GM12878 (cell line): ENCODE measurements around the gene DUSP10. TPM values are rescaled to one million over a fixed set of nuclear protein-coding genes. Genes with fewer than 3 reads are reported as not detected.

ENCODE experiments used
- CHD2 ChIP-seq: IDR thresholded peaks from 2 replicates; pipeline ENCODE4 v1.6.1; 2011; ENCODE audit warnings: low read depth, low read length, improper control_type of control experiment, borderline replicate concordance
- DPF2 ChIP-seq: fragments of 450-650 bp; IDR thresholded peaks from 2 replicates; pipeline ENCODE4 v1.6.1; 2017; ENCODE audit warnings: mild to moderate bottlenecking
- GABPA ChIP-seq: IDR thresholded peaks from 2 replicates; pipeline ENCODE4 v1.6.1; 2014; ENCODE audit warnings: antibody characterized with exemption, low read depth, mild to moderate bottlenecking, inconsistent platforms
- HDGF ChIP-seq: fragments of 450-650 bp; IDR thresholded peaks from 2 replicates; pipeline ENCODE4 v1.6.1; 2016; ENCODE audit warnings: antibody characterized with exemption
- IKZF1 ChIP-seq: fragments of 450-650 bp; conservative IDR thresholded peaks from 2 replicates; pipeline ENCODE4 v1.6.1; 2017; ENCODE audit warnings: antibody characterized with exemption, mild to moderate bottlenecking
- RAD21 ChIP-seq: IDR thresholded peaks from 2 replicates; pipeline ENCODE4 v1.6.1; 2011; ENCODE audit warnings: mild to moderate bottlenecking, low read depth, low read length, moderate library complexity; ENCODE audit not compliant: insufficient read depth
- RELA ChIP-seq: fragments of 450-650 bp; IDR thresholded peaks from 2 replicates; pipeline ENCODE4 v1.8.0; 2014; ENCODE audit warnings: borderline replicate concordance; ENCODE audit not compliant: partially characterized antibody
- SPI1 ChIP-seq: IDR thresholded peaks from 2 replicates; pipeline ENCODE4 v1.6.1; 2011; ENCODE audit warnings: low read depth, mild to moderate bottlenecking, low read length, moderate library complexity, borderline replicate concordance; ENCODE audit not compliant: insufficient read depth
- TCF3 ChIP-seq: IDR thresholded peaks from 2 replicates; pipeline ENCODE4 v1.6.1; 2012; ENCODE audit warnings: low read depth, mild to moderate bottlenecking, low read length, borderline replicate concordance; ENCODE audit not compliant: insufficient read depth
- ZBED1 ChIP-seq: IDR thresholded peaks from 2 replicates; pipeline ENCODE4 v1.6.1; 2016; ENCODE audit warnings: borderline replicate concordance
- polyA plus RNA-seq, 11 experiments: library from polyadenylated mRNA; depleted of rRNA in 4 of 11; unstranded in 6 of 11; stranded (reverse) in 5 of 11; fragments of >200 nt; fragmentation: Nextera tagmentation in 4 of 11; fragmentation: Illumina TruSeq in 1 of 11; extraction: Ambion mirVana in 4 of 11; extraction: Trizol in 1 of 11; gene quantifications; 1 replicate in 1 of 11; 2 replicates in 10 of 11; pipeline versions ENCODE4 v1.2.1 to v1.2.3, GENCODE V29; 2011 to 2016; ENCODE audit warnings: inconsistent platforms in 2 of 11, missing spikeins in 2 of 11, low read depth in 1 of 11
- total RNA-seq, 4 experiments: library from RNA; depleted of rRNA in 3 of 4; stranded (reverse); fragments of >200 nt in 3 of 4; fragmentation: Illumina TruSeq in 1 of 4; extraction: Trizol in 1 of 4; gene quantifications; 2 replicates each; pipeline versions ENCODE4 v1.2.1 to v1.2.3, GENCODE V29; 2013 to 2021
- TF ChIP-seq, protein P1 (sequence below): fragments of 450-650 bp; IDR thresholded peaks from 2 replicates; pipeline ENCODE4 v1.6.1; 2017; ENCODE audit warnings: low read depth, mild to moderate bottlenecking, moderate library complexity
- TF ChIP-seq, protein P2 (sequence below): IDR thresholded peaks from 2 replicates; pipeline ENCODE4 v1.6.1; 2012; ENCODE audit warnings: improper control_type of control experiment, low read depth, low read length; ENCODE audit not compliant: insufficient replicate concordance
- TF ChIP-seq, protein P3 (sequence below): fragments of 450-650 bp; IDR thresholded peaks from 2 replicates; pipeline ENCODE4 v1.6.1; 2017; ENCODE audit warnings: mild to moderate bottlenecking, low read depth, inconsistent platforms; ENCODE audit not compliant: poor library complexity, severe bottlenecking
- TF ChIP-seq, protein P4 (sequence below): fragments of 450-650 bp; IDR thresholded peaks from 2 replicates; pipeline ENCODE4 v1.6.1; 2017; ENCODE audit warnings: mild to moderate bottlenecking
- TF ChIP-seq, protein P5 (sequence below): fragments of 450-650 bp; IDR thresholded peaks from 2 replicates; pipeline ENCODE4 v1.6.1; 2018; ENCODE audit warnings: borderline replicate concordance, mild to moderate bottlenecking; ENCODE audit not compliant: partially characterized antibody

DUSP10 gene
- total and polyA plus RNA-seq, 10 of the 15 experiments (the other 5 are each of a cell fraction or from before 2014, with no cell fraction given) = 20.3 to 38.4 (median 27.8) TPM

DNA sequence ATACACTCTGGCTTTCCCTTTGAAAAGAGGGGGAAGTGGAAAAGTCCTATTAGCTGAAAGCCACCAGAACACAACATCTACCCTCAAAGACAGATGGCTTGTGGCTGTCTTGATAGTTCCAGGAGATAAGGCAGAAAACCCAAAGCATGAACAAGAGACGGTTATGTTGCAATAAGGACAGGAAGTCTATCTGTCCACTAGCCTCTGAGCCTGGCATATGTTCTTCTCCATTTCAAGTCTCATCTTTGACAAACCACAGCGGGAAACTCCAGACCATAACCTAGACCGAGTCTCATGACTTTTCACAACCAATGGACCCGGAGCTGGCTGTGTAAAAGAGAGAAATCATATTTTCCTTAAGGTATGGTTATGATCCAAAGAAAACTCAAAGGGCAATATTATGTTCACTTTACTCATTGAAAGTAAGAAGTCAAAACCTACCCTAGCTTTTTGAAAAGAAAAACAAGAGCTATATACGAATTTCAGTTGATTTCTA is 33.8 kb downstream of the DUSP10 start (continued):
- TF ChIP-seq, protein P1, sequence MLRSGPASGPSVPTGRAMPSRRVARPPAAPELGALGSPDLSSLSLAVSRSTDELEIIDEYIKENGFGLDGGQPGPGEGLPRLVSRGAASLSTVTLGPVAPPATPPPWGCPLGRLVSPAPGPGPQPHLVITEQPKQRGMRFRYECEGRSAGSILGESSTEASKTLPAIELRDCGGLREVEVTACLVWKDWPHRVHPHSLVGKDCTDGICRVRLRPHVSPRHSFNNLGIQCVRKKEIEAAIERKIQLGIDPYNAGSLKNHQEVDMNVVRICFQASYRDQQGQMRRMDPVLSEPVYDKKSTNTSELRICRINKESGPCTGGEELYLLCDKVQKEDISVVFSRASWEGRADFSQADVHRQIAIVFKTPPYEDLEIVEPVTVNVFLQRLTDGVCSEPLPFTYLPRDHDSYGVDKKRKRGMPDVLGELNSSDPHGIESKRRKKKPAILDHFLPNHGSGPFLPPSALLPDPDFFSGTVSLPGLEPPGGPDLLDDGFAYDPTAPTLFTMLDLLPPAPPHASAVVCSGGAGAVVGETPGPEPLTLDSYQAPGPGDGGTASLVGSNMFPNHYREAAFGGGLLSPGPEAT = peak; percentile 82
- TF ChIP-seq HDGF (0 out of 2 replicates have a peak, but pooled peaks have one; percentile 17), ZBED1 (peak; percentile 45; the same call in 1 of the 2 replicates), SPI1 (peak; percentile 68), TCF3 (peak; percentile 61; the same call in 1 of the 2 replicates), IKZF1 (peak; percentile 80), GABPA (0 out of 2 replicates have a peak, but pooled peaks have one; percentile 8), DPF2 (peak; percentile 38; the same call in 1 of the 2 replicates), CHD2 (0 out of 2 replicates have a peak, but pooled peaks have one; percentile 37), RAD21 (0 out of 2 replicates have a peak, but pooled peaks have one; percentile 0), RELA (peak; percentile 75)
- TF ChIP-seq, protein P2, sequence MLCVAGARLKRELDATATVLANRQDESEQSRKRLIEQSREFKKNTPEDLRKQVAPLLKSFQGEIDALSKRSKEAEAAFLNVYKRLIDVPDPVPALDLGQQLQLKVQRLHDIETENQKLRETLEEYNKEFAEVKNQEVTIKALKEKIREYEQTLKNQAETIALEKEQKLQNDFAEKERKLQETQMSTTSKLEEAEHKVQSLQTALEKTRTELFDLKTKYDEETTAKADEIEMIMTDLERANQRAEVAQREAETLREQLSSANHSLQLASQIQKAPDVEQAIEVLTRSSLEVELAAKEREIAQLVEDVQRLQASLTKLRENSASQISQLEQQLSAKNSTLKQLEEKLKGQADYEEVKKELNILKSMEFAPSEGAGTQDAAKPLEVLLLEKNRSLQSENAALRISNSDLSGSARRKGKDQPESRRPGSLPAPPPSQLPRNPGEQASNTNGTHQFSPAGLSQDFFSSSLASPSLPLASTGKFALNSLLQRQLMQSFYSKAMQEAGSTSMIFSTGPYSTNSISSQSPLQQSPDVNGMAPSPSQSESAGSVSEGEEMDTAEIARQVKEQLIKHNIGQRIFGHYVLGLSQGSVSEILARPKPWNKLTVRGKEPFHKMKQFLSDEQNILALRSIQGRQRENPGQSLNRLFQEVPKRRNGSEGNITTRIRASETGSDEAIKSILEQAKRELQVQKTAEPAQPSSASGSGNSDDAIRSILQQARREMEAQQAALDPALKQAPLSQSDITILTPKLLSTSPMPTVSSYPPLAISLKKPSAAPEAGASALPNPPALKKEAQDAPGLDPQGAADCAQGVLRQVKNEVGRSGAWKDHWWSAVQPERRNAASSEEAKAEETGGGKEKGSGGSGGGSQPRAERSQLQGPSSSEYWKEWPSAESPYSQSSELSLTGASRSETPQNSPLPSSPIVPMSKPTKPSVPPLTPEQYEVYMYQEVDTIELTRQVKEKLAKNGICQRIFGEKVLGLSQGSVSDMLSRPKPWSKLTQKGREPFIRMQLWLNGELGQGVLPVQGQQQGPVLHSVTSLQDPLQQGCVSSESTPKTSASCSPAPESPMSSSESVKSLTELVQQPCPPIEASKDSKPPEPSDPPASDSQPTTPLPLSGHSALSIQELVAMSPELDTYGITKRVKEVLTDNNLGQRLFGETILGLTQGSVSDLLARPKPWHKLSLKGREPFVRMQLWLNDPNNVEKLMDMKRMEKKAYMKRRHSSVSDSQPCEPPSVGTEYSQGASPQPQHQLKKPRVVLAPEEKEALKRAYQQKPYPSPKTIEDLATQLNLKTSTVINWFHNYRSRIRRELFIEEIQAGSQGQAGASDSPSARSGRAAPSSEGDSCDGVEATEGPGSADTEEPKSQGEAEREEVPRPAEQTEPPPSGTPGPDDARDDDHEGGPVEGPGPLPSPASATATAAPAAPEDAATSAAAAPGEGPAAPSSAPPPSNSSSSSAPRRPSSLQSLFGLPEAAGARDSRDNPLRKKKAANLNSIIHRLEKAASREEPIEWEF = peak; percentile 24
- TF ChIP-seq, protein P3, sequence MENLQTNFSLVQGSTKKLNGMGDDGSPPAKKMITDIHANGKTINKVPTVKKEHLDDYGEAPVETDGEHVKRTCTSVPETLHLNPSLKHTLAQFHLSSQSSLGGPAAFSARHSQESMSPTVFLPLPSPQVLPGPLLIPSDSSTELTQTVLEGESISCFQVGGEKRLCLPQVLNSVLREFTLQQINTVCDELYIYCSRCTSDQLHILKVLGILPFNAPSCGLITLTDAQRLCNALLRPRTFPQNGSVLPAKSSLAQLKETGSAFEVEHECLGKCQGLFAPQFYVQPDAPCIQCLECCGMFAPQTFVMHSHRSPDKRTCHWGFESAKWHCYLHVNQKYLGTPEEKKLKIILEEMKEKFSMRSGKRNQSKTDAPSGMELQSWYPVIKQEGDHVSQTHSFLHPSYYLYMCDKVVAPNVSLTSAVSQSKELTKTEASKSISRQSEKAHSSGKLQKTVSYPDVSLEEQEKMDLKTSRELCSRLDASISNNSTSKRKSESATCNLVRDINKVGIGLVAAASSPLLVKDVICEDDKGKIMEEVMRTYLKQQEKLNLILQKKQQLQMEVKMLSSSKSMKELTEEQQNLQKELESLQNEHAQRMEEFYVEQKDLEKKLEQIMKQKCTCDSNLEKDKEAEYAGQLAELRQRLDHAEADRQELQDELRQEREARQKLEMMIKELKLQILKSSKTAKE = peak; percentile 66
- TF ChIP-seq, protein P4, sequence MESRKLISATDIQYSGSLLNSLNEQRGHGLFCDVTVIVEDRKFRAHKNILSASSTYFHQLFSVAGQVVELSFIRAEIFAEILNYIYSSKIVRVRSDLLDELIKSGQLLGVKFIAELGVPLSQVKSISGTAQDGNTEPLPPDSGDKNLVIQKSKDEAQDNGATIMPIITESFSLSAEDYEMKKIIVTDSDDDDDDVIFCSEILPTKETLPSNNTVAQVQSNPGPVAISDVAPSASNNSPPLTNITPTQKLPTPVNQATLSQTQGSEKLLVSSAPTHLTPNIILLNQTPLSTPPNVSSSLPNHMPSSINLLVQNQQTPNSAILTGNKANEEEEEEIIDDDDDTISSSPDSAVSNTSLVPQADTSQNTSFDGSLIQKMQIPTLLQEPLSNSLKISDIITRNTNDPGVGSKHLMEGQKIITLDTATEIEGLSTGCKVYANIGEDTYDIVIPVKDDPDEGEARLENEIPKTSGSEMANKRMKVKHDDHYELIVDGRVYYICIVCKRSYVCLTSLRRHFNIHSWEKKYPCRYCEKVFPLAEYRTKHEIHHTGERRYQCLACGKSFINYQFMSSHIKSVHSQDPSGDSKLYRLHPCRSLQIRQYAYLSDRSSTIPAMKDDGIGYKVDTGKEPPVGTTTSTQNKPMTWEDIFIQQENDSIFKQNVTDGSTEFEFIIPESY = no peak
- TF ChIP-seq, protein P5, sequence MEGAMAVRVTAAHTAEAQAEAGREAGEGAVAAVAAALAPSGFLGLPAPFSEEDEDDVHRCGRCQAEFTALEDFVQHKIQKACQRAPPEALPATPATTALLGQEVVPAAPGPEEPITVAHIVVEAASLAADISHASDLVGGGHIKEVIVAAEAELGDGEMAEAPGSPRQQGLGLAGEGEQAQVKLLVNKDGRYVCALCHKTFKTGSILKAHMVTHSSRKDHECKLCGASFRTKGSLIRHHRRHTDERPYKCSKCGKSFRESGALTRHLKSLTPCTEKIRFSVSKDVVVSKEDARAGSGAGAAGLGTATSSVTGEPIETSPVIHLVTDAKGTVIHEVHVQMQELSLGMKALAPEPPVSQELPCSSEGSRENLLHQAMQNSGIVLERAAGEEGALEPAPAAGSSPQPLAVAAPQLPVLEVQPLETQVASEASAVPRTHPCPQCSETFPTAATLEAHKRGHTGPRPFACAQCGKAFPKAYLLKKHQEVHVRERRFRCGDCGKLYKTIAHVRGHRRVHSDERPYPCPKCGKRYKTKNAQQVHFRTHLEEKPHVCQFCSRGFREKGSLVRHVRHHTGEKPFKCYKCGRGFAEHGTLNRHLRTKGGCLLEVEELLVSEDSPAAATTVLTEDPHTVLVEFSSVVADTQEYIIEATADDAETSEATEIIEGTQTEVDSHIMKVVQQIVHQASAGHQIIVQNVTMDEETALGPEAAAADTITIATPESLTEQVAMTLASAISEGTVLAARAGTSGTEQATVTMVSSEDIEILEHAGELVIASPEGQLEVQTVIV = no peak
